Measurements from ENCODE around the gene RALGAPB.

Gene RALGAPB

GRCh38 chr20:38610521-38610920, 137.9 kb downstream of the RALGAPB start:
- DNase-seq (ENCODE audit: low spot score), result no peak

GRCh38 chr20:38612751-38613515, 140.3 kb downstream of the RALGAPB start:
- peak; percentile 48 for DNase-seq (ENCODE audit: low spot score)

- DNase-seq (ENCODE audit: low spot score), result no peak
Measured at GRCh38 chr20:38615283-38615682, 142.6 kb downstream of the RALGAPB start.

GRCh38 chr20:38616457-38616856, 143.8 kb downstream of the RALGAPB start:
- no peak for DNase-seq (ENCODE audit: low spot score)

- DNase-seq (ENCODE audit: low spot score), result peak; percentile 57
Measured at GRCh38 chr20:38617011-38617829, 144.6 kb downstream of the RALGAPB start.

GRCh38 chr20:38617830-38618196, 145.2 kb downstream of the RALGAPB start:
- DNase-seq (ENCODE audit: low spot score), result no peak

GRCh38 chr20:38620441-38620840, 147.8 kb downstream of the RALGAPB start:
- DNase-seq (ENCODE audit: low spot score), result no peak

GRCh38 chr20:38623061-38623460, 150.4 kb downstream of the RALGAPB start:
- DNase-seq (ENCODE audit: low spot score), result no peak

- DNase-seq (ENCODE audit: low spot score), result no peak
Measured at GRCh38 chr20:38624084-38624483, 151.4 kb downstream of the RALGAPB start.

GRCh38 chr20:38625896-38626295, 153.3 kb downstream of the RALGAPB start:
- DNase-seq (ENCODE audit: low spot score), result no peak

GRCh38 chr20:38626921-38627659, 154.4 kb downstream of the RALGAPB start:
- DNase-seq (ENCODE audit: low spot score), result no peak

Measured in iPS-NIHi11 (cell line).